GM03348 (cell line): ENCODE results near the gene PCK1.

ENCODE experiments used
- DNase-seq: peaks from one replicate; pipeline ENCODE4 v3.0.0; 2012; ENCODE audit warnings: low spot score

The PCK1 gene

DNA sequence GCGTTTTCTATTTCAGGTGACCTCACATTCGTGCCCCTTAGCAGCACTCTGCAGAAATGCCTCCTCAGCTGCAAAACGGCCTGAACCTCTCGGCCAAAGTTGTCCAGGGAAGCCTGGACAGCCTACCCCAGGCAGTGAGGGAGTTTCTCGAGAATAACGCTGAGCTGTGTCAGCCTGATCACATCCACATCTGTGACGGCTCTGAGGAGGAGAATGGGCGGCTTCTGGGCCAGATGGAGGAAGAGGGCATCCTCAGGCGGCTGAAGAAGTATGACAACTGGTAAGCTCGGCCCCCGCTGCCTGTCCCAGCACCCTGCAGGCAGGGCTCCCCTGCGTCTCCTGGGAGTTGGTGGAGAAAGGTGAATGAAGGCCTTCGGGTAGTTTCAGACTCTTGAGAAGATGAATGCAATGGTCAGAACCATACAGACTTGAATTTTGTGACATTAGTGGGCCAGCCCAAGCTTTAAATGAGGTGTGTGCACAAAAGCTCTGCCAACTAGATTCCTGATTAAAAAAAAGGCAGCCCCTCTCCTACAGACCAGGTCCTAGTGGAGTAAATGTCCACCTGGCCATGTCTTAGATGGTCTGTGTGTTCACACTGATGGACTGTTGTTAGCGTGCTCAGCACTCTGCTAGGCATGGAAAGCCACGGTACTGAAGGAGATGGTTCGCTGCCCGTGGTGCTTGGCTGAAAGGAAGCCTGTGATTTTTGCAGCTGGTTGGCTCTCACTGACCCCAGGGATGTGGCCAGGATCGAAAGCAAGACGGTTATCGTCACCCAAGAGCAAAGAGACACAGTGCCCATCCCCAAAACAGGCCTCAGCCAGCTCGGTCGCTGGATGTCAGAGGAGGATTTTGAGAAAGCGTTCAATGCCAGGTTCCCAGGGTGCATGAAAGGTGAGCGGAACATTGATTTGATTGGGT, 708 bp downstream of the PCK1 start:
- DNase-seq = no peak

- DNase-seq = no peak
Observed at GRCh38 chr20:57562541-57563465, 1.9 kb downstream of the PCK1 start.

DNA sequence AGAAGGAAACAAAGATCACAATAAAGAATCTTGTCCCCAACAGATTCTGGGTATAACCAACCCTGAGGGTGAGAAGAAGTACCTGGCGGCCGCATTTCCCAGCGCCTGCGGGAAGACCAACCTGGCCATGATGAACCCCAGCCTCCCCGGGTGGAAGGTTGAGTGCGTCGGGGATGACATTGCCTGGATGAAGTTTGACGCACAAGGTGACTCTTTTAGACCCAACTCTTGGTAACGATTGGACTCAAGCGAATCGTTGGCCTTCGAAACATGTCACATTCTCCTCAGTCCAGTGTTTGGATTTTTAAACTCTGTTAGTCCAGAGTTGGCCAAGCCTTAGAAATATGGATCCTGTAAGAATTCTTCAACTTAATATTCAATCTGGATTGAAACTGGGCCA, 2.6 kb downstream of the PCK1 start:
- DNase-seq = no peak

GRCh38 chr20:57564180-57564802, 3.4 kb downstream of the PCK1 start:
- no peak for DNase-seq

DNA sequence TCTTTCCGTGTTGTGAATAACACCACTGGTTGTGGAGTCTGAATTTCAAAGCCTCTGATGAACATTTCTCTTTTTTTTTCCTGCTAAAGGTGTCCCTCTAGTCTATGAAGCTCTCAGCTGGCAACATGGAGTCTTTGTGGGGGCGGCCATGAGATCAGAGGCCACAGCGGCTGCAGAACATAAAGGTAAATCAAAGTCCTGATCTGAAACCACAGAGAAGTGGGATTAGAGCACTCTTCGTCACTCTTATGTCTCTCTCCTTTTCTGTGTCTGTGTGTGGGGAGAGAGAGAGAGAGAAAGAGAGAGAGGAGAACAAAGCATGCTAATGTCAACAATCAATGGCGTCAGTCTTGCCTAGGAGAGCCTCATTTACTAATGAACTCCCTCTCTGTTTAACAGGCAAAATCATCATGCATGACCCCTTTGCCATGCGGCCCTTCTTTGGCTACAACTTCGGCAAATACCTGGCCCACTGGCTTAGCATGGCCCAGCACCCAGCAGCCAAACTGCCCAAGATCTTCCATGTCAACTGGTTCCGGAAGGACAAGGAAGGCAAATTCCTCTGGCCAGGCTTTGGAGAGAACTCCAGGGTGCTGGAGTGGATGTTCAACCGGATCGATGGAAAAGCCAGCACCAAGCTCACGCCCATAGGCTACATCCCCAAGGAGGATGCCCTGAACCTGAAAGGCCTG, 4.2 kb downstream of the PCK1 start:
- DNase-seq = no peak

DNA sequence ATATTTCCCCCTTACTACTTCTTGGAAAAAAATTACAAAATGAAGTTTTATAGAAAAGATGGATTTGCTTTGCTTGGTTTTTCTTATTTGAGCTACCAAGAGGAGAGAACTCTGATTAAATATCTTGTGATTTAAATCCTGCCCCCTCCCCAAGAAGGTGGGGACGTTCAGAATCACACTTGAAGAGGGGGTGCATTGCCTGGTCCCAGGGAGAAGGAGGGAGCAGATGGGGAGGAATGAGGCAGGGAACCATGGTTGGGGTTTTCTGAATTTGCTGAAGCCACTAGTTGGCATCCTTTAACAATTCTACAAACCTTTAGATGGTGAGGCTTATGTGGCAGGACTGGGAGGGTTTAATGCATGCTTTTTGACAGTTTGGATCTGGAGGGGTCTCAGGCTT, 5.5 kb downstream of the PCK1 start:
- DNase-seq = no peak

DNA sequence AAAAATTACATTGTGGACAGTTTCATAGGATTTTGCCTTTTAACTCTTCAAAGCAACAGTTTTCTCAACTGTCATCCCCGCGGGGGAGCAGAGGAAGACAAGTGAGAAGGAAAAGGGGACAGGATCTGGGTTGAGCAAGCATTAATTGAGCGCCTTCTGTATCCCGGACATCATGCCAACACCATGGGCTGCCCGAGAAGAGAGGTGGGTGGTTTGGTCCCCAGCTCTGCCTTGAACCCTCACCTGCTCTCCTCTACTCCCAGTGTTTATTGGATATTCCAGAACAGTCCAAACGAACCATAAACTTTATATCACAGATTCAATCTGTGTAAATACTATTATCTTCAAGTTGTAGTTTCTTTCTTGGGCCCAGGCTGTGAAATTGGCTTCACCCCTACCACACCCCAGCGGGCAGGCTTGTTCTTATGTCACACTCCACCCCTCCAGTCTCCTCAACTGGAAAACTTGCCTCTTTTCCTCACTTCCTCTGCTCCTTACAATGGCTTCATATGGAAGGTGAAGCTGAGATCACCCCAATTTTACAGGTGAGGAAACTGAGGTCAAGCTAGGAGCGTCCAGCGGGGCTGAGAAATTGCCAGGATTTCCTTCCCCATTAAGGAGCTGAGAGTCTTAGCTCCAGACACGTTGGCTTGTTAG, 6.0 kb downstream of the PCK1 start:
- no peak for DNase-seq

GRCh38 chr20:57567471-57568079, 6.7 kb downstream of the PCK1 start:
- DNase-seq = no peak

DNA sequence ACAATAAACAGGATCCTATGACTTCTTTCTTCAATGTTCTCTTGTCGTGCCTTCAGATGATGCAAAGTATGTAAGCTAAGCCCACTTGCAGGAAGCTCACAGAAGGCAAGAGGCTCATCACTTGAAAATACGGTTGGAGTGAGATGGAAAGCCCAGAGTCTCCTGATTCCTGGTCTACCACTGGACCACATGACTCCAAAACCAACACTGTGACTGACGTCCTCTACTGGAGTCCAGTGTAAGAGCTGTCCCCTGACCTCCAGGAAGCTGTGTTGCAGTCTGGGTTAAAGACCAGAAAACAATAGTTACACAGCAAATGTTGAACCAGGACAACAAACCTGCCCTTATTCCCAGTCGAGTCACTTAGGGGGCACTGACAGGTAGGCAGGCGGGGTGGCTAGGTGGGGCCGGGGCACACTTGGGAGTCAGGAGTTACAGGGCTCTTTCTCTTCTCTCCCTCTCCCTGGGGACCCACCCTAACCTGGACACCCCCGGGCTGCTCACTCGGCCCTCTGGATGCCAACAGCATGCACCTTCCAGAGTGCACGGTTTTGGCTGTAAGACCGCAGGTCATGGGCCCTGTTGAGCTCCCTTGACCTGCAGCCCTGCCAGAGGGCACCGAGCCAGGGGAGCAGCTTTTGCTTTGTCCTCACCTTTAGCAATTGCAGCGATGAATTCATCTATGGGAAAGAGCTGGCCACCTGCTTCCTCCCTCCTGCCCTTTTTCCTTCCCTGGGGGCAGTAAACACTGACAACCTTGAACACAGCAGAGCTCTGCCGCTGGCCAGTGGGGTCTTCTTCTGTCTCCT, 7.4 kb downstream of the PCK1 start:
- no peak for DNase-seq

DNA sequence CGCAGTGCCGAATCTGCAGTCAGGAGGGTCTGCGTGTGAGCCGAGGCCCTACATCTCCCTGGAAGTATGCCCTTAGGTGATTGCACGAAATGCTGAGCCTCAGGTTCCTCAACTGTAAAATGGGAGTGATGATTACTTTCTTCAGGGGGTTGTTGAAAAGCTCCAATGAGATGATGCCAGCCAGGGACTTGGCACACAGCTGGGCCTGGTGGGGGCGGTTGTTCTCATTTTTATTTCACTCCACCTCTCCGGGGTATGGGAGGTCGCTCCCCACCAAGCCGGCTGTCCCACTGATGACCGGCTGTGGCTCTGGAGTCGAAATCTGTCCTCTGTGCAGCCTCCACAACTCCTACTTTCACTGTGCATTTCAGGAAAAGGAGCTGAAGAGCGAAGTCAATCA, 8.1 kb downstream of the PCK1 start:
- DNase-seq = no peak

- no peak for DNase-seq
Observed at GRCh38 chr20:57570145-57570850, 9.4 kb downstream of the PCK1 start.

- DNase-seq = no peak
Observed at GRCh38 chr20:57570920-57571319, 10.0 kb downstream of the PCK1 start.

DNA sequence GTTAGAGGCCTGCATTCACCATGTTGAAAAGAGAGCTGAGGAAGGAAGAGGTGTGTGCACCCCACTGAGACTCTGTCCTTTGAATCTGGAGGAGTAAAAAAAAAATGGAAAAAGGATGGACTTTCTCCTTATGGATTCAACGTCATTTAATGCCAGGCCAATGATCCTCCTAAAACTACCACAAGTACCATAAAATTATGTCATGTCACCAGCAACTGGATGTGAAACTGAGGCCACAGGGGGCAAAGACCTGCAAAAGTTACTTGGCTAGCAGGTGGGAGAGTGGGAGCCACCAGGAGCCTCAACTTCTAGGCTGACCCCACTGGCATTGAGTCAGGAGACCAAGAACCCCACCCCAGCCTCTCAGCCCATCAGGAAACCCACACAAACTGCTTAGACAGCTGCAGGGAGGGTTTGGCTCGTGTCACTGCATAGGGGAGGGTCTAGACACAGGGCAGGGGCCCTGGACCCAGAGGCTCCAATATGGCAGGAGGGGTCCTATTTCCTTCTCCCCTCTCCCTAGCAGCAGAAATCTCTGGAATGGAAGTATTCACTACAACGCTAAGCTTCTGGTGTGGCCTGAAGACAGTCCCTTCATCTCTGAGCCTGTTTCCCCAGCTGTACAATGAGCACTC, 11.0 kb downstream of the PCK1 start:
- no peak for DNase-seq

DNA sequence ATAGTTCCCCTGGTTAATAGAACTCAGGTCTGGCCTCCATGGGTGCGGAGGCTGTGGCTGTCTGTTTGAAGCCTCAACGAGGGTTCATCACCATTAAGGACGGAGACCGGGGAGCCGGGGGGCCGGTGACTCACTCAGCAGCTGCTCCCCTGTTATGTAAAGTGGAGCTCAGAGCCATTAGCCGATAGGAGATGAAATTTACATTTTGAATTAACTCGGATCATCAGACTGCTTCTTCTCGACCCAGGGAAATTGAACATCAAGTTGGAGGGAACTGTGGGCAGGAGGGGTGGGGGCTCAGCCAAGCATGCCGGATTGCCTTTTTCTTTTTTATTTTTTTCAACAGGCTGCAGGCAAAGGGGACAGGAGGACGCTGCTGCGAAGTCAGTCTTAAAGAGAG, 12.3 kb downstream of the PCK1 start:
- DNase-seq = no peak

- no peak for DNase-seq
Observed at GRCh38 chr20:57573894-57574293, 13.0 kb downstream of the PCK1 start.

- no peak for DNase-seq
Observed at GRCh38 chr20:57574954-57575353, 14.0 kb downstream of the PCK1 start.

DNA sequence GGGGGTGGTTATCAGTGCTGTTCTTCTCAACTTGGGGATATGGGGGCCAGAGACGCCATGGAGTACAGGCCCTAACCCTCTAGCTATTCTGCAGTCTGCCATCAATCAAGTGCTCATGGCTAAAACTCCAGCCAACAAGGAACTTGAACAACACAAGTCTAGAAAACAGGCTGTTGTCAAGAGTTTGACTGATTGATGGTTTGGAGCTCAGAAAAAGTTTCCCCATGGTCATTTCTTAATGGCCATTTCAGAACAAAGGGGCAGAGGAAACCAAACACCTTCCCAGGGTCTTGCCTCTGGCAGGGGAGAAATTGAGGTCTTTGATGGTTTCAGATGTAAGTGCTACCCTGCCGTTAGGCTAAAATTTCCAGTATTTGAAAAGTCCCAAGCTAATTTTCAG, 15.1 kb downstream of the PCK1 start:
- no peak for DNase-seq

GRCh38 chr20:57576617-57577550, 16.0 kb downstream of the PCK1 start:
- no peak for DNase-seq
